DMS 273 (cell line): ENCODE data around the gene KRAS.
"Not testable (repeated sequence)": the region's sequence is repeated elsewhere in the genome, so short reads cannot be mapped to it uniquely, and the experiment has no call there.

Experiments
- DNase-seq: peaks from one replicate; lab custom pipeline; 2025; ENCODE audit not compliant: unreplicated experiment; lab: John Stamatoyannopoulos, UW

KRAS gene

GRCh38 chr12:25250744-25251730 lies at the start of gene KRAS:
Gene KRAS, minus strand, starts transcription at chr12:25250929.
- DNase-seq = peak; percentile 96

GRCh38 chr12:25296381-25296780 lies 45.7 kb upstream of the KRAS start:
- DNase-seq = no peak

GRCh38 chr12:25295361-25295760 lies 44.6 kb upstream of the KRAS start:
- no peak for DNase-seq

- no peak for DNase-seq
These were observed 42.9 kb upstream of the KRAS start for GRCh38 chr12:25293653-25294052.

GRCh38 chr12:25292810-25293221 lies 42.1 kb upstream of the KRAS start:
- not testable (repeated sequence) for DNase-seq

- no peak for DNase-seq
These were observed 36.9 kb upstream of the KRAS start for GRCh38 chr12:25287610-25288009.

- no peak for DNase-seq
These were observed 36.1 kb upstream of the KRAS start for GRCh38 chr12:25286837-25287236.

GRCh38 chr12:25284024-25284423 lies 33.3 kb upstream of the KRAS start:
- DNase-seq = no peak

- DNase-seq = no peak
These were observed 32.3 kb upstream of the KRAS start for GRCh38 chr12:25283006-25283405.

- DNase-seq = no peak
These were observed 29.4 kb upstream of the KRAS start for GRCh38 chr12:25280082-25280481.

- no peak for DNase-seq
These were observed 27.5 kb upstream of the KRAS start for GRCh38 chr12:25278269-25278668.

- DNase-seq = peak; percentile 66
These were observed 25.6 kb upstream of the KRAS start for GRCh38 chr12:25276199-25276937.

GRCh38 chr12:25271486-25272098 lies 20.9 kb upstream of the KRAS start:
- no peak for DNase-seq

- DNase-seq = no peak
These were observed 19.0 kb upstream of the KRAS start for GRCh38 chr12:25269701-25270100.

- peak; percentile 26 for DNase-seq
These were observed 15.8 kb upstream of the KRAS start for GRCh38 chr12:25266497-25266896.

GRCh38 chr12:25264862-25265261 lies 14.1 kb upstream of the KRAS start:
- no peak for DNase-seq

GRCh38 chr12:25264114-25264513 lies 13.4 kb upstream of the KRAS start:
- no peak for DNase-seq

- DNase-seq = no peak
These were observed 12.9 kb upstream of the KRAS start for GRCh38 chr12:25263594-25263993.

GRCh38 chr12:25262389-25263074 lies 11.8 kb upstream of the KRAS start:
- DNase-seq = peak; percentile 9

- DNase-seq = no peak
These were observed 7.0 kb upstream of the KRAS start for GRCh38 chr12:25257590-25258324.
